ENCODE data around the gene PTK7.

PTK7 gene

DNA sequence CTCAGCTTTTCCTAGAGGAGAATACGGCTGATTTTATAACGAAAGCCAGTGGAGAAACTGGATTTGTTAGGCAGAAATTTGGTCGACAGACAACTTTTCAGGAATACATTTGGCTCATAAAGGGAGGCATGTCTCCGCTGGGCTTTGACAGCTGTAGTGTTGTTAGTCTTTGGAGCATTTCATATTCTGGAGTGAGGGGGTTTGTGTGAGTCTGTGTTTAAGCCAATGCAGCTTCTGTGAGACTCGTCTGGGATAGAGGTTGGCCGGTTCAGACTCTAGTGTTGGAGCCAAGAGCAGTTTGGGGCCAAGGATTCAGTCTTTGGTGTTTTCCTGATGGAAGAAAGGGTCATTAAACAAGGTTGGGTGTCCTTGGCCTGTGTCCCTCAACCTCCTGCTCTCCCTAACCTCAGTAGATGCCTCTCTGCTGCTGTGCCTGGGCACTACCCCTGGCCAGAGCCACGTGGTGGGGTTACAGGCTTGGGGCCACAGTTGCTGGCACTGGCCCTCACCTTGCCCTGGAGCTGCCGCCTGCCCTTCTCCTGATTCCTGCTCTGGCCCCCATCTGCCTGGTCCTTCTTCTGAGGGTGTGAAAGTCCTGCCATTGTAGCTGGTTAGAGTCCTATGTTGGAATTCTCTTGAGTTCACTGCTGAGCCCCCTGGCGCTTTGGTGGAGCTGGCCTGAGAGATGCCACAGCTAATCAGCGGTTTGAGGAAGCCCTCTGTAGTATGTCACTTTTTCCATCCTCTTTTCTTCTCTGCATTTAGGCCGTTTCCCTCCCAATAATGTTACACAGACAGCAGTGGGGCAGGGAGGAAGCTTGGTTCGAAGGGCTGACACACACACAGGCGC lies 6.9 kb downstream of the PTK7 start:
- Histone ChIP-seq H3K4me1 (ENCODE audit: control insufficient read depth in 1 of 2, insufficient read depth in 2 of 2, low read length in 2 of 2) (peaks cover 11 to 30% of the 10 kb centered on the region in 2 experiments), H4K12ac (ENCODE audit: low read depth, low read length) (no peak overlapping the region), H3K23ac (ENCODE audit: low read length) (no peak overlapping the region), H3K79me1 (ENCODE audit: low read length) (peaks cover 2% of the 10 kb centered on the region), H2BK5ac (ENCODE audit: low read depth, low read length, poor library complexity) (no peak overlapping the region), H3K27ac (ENCODE audit: low read depth, low read length) (no peak overlapping the region), H3K4me2 (ENCODE audit: low read length) (no peak overlapping the region), H3K79me2 (ENCODE audit: control insufficient read depth, insufficient read depth, low read length, poor library complexity) (peaks cover 58% of the 10 kb centered on the region), H3K14ac (ENCODE audit: low read length) (no peak overlapping the region), H3K18ac (ENCODE audit: low read length) (no peak overlapping the region), H2BK12ac (ENCODE audit: low read length) (no peak overlapping the region), H3K9ac (ENCODE audit: low read length) (no peak overlapping the region), H4K91ac (ENCODE audit: low read depth, low read length) (no peak overlapping the region), H3K36me3 (ENCODE audit: control insufficient read depth in 1 of 2, insufficient read depth in 2 of 2, low read length in 2 of 2) (peaks cover 3 to 10% of the 10 kb centered on the region in 2 experiments), H3K4ac (ENCODE audit: low read depth, low read length) (peak overlapping the region; percentile 56), H3K4me3 (ENCODE audit: low read depth, low read length) (no peak overlapping the region), H2AFZ (ENCODE audit: insufficient read depth, low read length, poor library complexity) (no peak overlapping the region), H3K27me3 (ENCODE audit: insufficient read depth, low read length) (no peaks in the 10 kb centered on the region), H2AK5ac (ENCODE audit: low read length) (no peak overlapping the region), H3K9me3 (ENCODE audit: insufficient read depth, low read depth, low read length) (no peaks in the 10 kb centered on the region), H4K8ac (ENCODE audit: low read depth, low read length) (no peak overlapping the region), H2BK120ac (ENCODE audit: insufficient read depth, low read length, poor library complexity) (no peak overlapping the region)
- no peak for DNase-seq
- no CpG with 5 or more reads among the region's 13 CpGs for WGBS (ENCODE audit: extremely low coverage, insufficient coverage, insufficient read length)

- no peak overlapping the region for H3K4me3 ChIP-seq (ENCODE audit: low read depth, low read length)
- WGBS (ENCODE audit: extremely low coverage, insufficient coverage, insufficient read length) = no CpG with 5 or more reads among the region's 8 CpGs
- H2AFZ ChIP-seq (ENCODE audit: insufficient read depth, low read length, poor library complexity) = no peak overlapping the region
- peak overlapping the region; percentile 68 for H3K4ac ChIP-seq (ENCODE audit: low read depth, low read length)
- no peak overlapping the region for H3K23ac ChIP-seq (ENCODE audit: low read length)
- H4K8ac ChIP-seq (ENCODE audit: low read depth, low read length) = no peak overlapping the region
- no peak overlapping the region for H4K12ac ChIP-seq (ENCODE audit: low read depth, low read length)
- peaks cover 0 to 8% of the 10 kb centered on the region in 2 experiments for H3K36me3 ChIP-seq (ENCODE audit: control insufficient read depth in 1 of 2, insufficient read depth in 2 of 2, low read length in 2 of 2)
- H2BK120ac ChIP-seq (ENCODE audit: insufficient read depth, low read length, poor library complexity) = no peak overlapping the region
- no peak overlapping the region for H2BK12ac ChIP-seq (ENCODE audit: low read length)
- no peak overlapping the region for H4K91ac ChIP-seq (ENCODE audit: low read depth, low read length)
- no peak overlapping the region for H3K9ac ChIP-seq (ENCODE audit: low read length)
- H3K79me1 ChIP-seq (ENCODE audit: low read length) = peaks cover 9% of the 10 kb centered on the region
- peaks cover 34 to 45% of the 10 kb centered on the region in 2 experiments for H3K4me1 ChIP-seq (ENCODE audit: control insufficient read depth in 1 of 2, insufficient read depth in 2 of 2, low read length in 2 of 2)
- H3K27me3 ChIP-seq (ENCODE audit: insufficient read depth, low read length) = no peaks in the 10 kb centered on the region
- no peak overlapping the region for H2BK5ac ChIP-seq (ENCODE audit: low read depth, low read length, poor library complexity)
- no peak for DNase-seq
- H3K4me2 ChIP-seq (ENCODE audit: low read length) = no peak overlapping the region
- no peak overlapping the region for H2AK5ac ChIP-seq (ENCODE audit: low read length)
- H3K27ac ChIP-seq (ENCODE audit: low read depth, low read length) = no peak overlapping the region
- no peak overlapping the region for H3K18ac ChIP-seq (ENCODE audit: low read length)
- H3K14ac ChIP-seq (ENCODE audit: low read length) = no peak overlapping the region
- no peaks in the 10 kb centered on the region for H3K9me3 ChIP-seq (ENCODE audit: insufficient read depth, low read depth, low read length)
- H3K79me2 ChIP-seq (ENCODE audit: control insufficient read depth, insufficient read depth, low read length, poor library complexity) = peaks cover 49% of the 10 kb centered on the region
Observed at GRCh38 chr6:43086022-43086658, 10.0 kb downstream of the PTK7 start.

GRCh38 chr6:43088654-43089056 lies 12.5 kb downstream of the PTK7 start:
- no peak overlapping the region for H3K18ac ChIP-seq (ENCODE audit: low read length)
- H3K9ac ChIP-seq (ENCODE audit: low read length) = no peak overlapping the region
- no peak overlapping the region for H3K23ac ChIP-seq (ENCODE audit: low read length)
- no peak overlapping the region for H3K4me3 ChIP-seq (ENCODE audit: low read depth, low read length)
- H4K8ac ChIP-seq (ENCODE audit: low read depth, low read length) = no peak overlapping the region
- H2BK12ac ChIP-seq (ENCODE audit: low read length) = no peak overlapping the region
- H3K79me1 ChIP-seq (ENCODE audit: low read length) = peaks cover 9% of the 10 kb centered on the region
- no peaks in the 10 kb centered on the region for H3K27me3 ChIP-seq (ENCODE audit: insufficient read depth, low read length)
- no peak overlapping the region for H3K14ac ChIP-seq (ENCODE audit: low read length)
- H3K9me3 ChIP-seq (ENCODE audit: insufficient read depth, low read depth, low read length) = no peaks in the 10 kb centered on the region
- peak overlapping the region; percentile 70 for H3K27ac ChIP-seq (ENCODE audit: low read depth, low read length)
- peaks cover 35 to 42% of the 10 kb centered on the region in 2 experiments for H3K4me1 ChIP-seq (ENCODE audit: control insufficient read depth in 1 of 2, insufficient read depth in 2 of 2, low read length in 2 of 2)
- no CpG with 5 or more reads among the region's 4 CpGs for WGBS (ENCODE audit: extremely low coverage, insufficient coverage, insufficient read length)
- no peak overlapping the region for H2AFZ ChIP-seq (ENCODE audit: insufficient read depth, low read length, poor library complexity)
- DNase-seq = no peak
- H3K79me2 ChIP-seq (ENCODE audit: control insufficient read depth, insufficient read depth, low read length, poor library complexity) = peaks cover 32% of the 10 kb centered on the region
- H3K36me3 ChIP-seq (ENCODE audit: control insufficient read depth in 1 of 2, insufficient read depth in 2 of 2, low read length in 2 of 2) = peaks cover 0 to 3% of the 10 kb centered on the region in 2 experiments
- no peak overlapping the region for H3K4me2 ChIP-seq (ENCODE audit: low read length)
- H2AK5ac ChIP-seq (ENCODE audit: low read length) = no peak overlapping the region
- H2BK120ac ChIP-seq (ENCODE audit: insufficient read depth, low read length, poor library complexity) = no peak overlapping the region
- no peak overlapping the region for H4K91ac ChIP-seq (ENCODE audit: low read depth, low read length)
- H3K4ac ChIP-seq (ENCODE audit: low read depth, low read length) = peak overlapping the region; percentile 16
- H2BK5ac ChIP-seq (ENCODE audit: low read depth, low read length, poor library complexity) = no peak overlapping the region
- H4K12ac ChIP-seq (ENCODE audit: low read depth, low read length) = no peak overlapping the region

- H3K4me3 ChIP-seq (ENCODE audit: low read depth, low read length) = no peak overlapping the region
- H3K14ac ChIP-seq (ENCODE audit: low read length) = no peak overlapping the region
- H3K18ac ChIP-seq (ENCODE audit: low read length) = no peak overlapping the region
- H4K8ac ChIP-seq (ENCODE audit: low read depth, low read length) = no peak overlapping the region
- no peak overlapping the region for H3K9ac ChIP-seq (ENCODE audit: low read length)
- DNase-seq = no peak
- H3K27me3 ChIP-seq (ENCODE audit: insufficient read depth, low read length) = no peaks in the 10 kb centered on the region
- H3K79me2 ChIP-seq (ENCODE audit: control insufficient read depth, insufficient read depth, low read length, poor library complexity) = peaks cover 29% of the 10 kb centered on the region
- H3K4me2 ChIP-seq (ENCODE audit: low read length) = peak overlapping the region; percentile 37
- peak overlapping the region; percentile 70 for H3K27ac ChIP-seq (ENCODE audit: low read depth, low read length)
- H4K12ac ChIP-seq (ENCODE audit: low read depth, low read length) = no peak overlapping the region
- no peak overlapping the region for H3K23ac ChIP-seq (ENCODE audit: low read length)
- H3K36me3 ChIP-seq (ENCODE audit: control insufficient read depth in 1 of 2, insufficient read depth in 2 of 2, low read length in 2 of 2) = peaks cover 0 to 3% of the 10 kb centered on the region in 2 experiments
- H2BK12ac ChIP-seq (ENCODE audit: low read length) = no peak overlapping the region
- peaks cover 9% of the 10 kb centered on the region for H3K79me1 ChIP-seq (ENCODE audit: low read length)
- no peak overlapping the region for H2AFZ ChIP-seq (ENCODE audit: insufficient read depth, low read length, poor library complexity)
- H3K4ac ChIP-seq (ENCODE audit: low read depth, low read length) = peak overlapping the region; percentile 42
- H2BK5ac ChIP-seq (ENCODE audit: low read depth, low read length, poor library complexity) = peak overlapping the region; percentile 4
- no CpG with 5 or more reads among the region's 4 CpGs for WGBS (ENCODE audit: extremely low coverage, insufficient coverage, insufficient read length)
- H3K4me1 ChIP-seq (ENCODE audit: control insufficient read depth in 1 of 2, insufficient read depth in 2 of 2, low read length in 2 of 2) = peaks cover 37 to 47% of the 10 kb centered on the region in 2 experiments
- no peak overlapping the region for H2AK5ac ChIP-seq (ENCODE audit: low read length)
- H2BK120ac ChIP-seq (ENCODE audit: insufficient read depth, low read length, poor library complexity) = no peak overlapping the region
- peak overlapping the region; percentile 7 for H4K91ac ChIP-seq (ENCODE audit: low read depth, low read length)
- no peaks in the 10 kb centered on the region for H3K9me3 ChIP-seq (ENCODE audit: insufficient read depth, low read depth, low read length)
Observed at GRCh38 chr6:43089467-43089866, 13.4 kb downstream of the PTK7 start.

All from trophoblast cell (in vitro differentiated cells and primary cell).